GM18508 (cell line): ENCODE results near the gene SUGCT.

ENCODE experiments used
- ATAC-seq: cut with Tn5 transposase; IDR thresholded peaks from one replicate; pipeline ENCODE4 v1.9.1; 2021; ENCODE audit warnings: moderate number of reproducible peaks; ENCODE audit not compliant: insufficient read depth, unreplicated experiment

The SUGCT gene

DNA sequence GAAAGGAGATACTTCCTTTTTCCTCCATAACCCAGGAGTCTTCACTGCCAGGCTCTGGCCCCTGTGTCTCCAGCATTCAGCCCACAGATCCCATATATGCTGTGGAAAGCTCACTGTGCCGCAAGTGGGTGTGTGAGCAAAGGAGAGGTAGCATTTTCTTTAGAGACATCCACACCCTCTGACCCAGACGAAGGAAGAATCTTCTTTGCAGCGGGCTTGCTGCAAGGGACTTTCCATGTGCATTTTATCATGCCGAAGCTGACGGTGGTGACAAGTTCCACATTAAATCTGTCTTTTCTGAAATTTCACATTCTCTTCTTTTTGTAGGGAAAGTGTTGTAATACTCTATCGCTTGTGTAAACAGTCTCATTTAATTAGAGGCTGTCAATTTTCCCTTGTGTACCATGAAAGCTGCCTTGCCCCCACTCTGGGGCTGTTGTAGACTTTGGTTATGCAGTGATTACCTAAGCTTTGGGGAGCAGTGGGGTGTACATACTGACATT lies 409.5 kb downstream of the SUGCT start:
- ATAC-seq = no peak

DNA sequence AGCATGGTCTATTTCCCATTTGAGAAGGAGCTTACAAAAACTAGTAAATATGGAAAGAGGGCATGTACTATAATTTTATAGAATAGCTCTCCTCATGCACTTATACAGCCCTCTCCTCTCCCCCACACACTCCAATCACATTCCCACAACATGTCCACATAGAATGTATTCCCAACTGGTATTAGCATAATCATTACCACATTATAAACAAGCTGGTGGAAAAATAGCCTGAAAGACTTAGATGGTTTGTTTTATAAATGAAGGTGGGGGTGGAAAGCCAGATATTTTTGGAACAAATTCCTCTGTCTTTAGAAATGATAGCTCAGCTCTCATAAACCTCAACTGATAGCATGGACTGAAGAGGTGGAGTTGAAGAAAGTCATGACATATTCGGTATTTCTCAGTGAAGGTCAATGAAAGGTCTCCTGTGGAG lies 410.1 kb downstream of the SUGCT start:
- no peak for ATAC-seq

DNA sequence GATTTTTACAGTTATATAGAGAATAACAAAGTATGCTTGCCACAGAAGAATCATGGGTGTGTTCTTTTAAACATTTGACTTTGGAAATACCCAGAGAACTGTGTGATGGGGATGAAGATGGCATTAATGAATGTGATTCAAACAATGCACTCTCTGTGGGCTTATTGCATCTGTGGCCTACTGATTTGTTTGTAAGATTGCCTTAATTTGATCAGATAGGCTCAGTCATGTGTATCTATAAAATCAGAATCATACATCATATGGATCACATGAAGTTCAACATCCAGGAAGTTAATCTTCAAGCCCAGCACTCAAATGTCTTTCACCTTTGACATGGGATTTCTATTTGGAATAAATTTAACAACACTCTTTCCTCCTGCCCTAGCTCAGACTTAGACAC lies 410.9 kb downstream of the SUGCT start:
- no peak for ATAC-seq

DNA sequence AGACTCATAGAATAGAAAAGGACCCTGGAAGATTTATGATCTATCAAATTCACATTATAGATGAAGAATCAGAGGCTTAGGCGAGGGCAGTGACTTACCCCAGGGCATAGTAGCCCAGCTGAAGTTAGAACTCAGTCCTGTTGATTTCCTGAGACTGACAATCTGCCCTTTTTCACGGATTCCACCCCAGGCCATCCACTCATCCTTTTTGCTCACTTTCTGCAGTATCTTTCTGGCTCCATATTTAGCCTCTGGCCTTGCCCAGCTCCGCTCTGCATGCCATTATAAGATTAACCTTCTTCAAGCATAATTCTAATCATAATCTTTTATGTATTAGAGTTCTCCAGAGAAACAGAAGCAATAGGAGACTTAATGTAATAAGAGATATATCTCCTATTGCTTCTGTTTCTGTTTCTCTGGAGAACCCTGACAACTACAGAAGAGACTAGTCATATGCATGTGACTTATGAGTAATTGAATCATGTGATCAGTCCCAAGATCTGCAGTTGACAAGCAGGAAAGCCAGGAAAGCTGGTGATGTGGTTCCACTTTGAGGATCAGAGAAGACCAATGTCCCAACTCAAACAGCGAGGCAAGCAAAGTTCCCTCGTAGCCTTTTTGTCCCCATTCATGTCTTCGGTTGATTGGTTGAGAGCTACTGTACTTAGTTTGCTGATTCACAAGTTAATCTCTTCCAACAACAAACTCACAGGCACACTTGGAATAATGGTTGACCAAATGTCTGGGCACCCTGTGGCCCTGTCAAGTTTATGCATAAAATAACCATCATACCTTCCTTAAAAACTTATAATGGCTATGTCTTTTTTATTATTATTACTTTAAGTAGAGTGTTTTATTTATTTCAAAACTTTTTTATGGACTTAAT lies 412.1 kb downstream of the SUGCT start:
- no peak for ATAC-seq

DNA sequence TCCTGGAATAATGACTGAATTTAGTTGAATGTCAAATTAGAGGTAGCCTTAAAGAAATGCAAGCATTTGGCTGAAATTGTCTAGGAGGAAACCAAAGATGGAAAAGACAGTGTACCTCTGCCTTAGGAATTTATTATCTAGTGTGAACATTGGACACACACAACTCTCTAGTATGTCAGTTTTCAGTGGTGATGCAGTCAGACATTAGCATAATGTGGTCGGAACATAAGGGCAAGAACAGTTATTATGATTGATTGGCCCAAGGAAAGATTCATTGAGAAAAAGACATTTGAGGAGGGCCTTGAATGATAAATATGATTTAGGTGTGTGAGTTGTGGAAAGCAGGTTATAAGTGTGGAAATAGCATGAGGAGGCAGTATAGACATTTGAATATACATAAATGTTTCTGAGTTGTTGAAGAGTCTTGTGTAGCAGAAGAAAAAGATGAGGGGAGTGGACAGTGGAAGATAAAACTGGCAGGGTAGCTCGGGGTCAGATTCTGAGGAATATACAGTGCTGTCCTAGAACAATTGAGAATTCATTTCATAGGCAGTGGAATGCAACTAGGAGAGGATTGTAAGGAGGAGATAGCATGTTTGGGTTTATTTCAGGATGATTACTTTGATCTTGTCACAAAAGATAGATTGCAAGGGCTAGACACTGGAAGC lies 414.7 kb downstream of the SUGCT start:
- ATAC-seq = no peak

DNA sequence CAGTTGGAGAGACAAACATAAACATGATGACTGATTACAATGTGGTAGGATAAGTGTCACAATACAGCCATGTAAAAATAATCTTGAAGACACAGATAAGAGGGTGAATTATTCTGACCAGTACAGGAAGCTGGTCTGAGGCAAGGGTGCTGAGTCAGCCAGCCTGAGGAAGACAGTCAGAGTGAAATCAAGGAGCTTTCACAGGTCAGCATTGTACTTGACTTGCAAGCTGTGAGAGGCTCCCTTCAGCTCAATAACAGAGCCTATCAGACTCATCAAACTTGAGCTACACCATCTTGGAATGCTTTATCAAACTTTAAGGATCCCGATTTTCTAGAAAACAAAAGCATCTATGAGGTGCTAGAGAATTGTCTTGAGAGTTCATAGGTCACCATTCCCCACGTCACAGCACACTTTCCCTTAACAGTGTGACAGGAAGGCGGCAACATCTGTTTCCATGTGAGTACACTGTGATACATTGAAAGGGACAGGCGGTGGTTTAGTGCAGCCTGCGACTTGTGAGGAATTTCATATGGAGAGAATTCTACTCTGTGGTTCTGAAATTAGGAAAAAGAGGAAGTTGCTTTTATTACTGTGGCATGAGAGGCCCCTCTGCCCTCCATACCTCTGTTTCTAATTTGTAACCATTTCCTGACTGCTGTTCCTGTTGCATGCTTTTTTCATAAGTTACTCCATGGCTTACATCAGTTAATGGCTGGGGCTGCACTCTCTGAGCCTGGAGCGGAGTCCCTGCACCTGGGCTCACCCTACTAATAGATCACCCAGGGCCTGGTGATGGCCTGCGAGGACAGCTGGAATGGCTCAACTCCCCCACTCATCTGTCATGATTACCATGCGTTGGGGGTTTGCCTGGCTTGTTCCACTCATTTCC lies 417.1 kb downstream of the SUGCT start:
- peak; percentile 86 for ATAC-seq

DNA sequence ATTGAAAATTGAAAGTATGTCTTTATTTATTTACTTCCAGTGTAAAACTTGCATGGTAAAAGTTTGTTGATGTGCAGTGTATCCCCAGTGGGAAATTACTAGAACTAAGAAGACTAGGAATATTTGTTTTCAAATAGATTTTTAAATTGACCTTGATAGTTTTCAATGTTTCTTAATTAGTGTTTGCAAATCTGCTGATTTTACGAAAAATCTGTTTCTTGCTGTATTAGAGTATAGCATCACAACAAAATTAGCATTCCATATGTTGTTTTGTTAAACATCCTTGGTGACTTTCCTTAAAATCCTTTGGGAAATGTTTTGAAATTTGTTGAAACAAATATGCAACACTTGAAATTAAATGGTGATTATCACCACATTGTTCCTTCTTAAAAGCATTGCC lies 425.9 kb downstream of the SUGCT start:
- ATAC-seq = no peak

DNA sequence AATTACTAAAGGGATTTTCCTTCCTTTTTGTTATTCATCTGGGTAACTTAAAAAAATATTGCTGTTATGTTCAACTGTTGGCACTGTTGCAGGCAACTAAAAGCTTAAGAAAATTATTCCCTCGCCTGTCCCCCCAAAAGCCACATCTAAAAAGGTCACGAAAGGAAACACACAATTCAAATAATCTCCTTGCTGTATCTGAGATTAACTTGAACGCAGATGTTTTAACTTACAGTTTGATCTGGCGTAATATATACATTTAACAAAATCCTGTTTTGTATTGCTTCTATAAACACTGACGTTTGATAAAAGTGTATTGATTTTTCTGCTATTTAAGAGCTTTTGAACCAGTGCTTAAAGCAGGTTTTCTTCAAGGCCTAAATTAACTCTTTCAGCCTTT lies 432.1 kb downstream of the SUGCT start:
- no peak for ATAC-seq

DNA sequence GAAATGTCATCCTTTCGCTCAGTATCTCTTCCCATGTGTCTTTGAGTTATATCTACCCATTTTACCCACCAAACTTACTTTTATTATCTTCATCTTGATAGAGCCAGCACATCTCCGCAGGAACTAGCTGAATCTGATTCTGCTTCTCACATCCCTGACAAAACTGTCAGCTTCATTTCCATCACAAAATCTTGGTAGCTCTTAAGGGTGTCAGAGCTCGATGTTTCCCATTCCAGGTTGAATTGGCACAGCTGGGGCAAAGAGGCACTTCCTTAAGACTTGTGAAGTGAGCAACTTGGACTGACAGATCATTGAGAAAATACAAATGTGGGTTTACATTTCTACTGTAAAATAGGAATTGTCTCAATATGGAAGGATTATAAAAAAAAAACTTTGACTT lies 434.5 kb downstream of the SUGCT start:
- ATAC-seq = no peak

DNA sequence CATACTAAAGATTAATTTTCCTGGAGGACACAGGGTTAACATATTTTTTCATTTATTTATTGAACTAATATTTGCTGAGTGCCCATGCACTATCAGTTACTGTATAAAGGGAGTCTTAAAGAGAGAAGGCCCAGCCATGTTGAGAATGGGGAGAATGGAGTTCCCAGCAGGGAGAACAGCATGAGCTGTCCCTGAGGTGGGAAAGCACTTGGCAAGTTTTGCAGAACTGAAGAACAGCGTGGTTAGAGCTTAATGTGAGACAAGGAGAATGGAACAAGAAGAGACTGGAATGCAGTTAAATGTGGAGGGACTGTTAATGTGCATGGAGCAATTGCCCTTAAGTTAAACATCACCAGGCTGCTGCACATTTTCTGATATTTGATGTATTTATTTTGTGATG lies 435.4 kb downstream of the SUGCT start:
- ATAC-seq = no peak

DNA sequence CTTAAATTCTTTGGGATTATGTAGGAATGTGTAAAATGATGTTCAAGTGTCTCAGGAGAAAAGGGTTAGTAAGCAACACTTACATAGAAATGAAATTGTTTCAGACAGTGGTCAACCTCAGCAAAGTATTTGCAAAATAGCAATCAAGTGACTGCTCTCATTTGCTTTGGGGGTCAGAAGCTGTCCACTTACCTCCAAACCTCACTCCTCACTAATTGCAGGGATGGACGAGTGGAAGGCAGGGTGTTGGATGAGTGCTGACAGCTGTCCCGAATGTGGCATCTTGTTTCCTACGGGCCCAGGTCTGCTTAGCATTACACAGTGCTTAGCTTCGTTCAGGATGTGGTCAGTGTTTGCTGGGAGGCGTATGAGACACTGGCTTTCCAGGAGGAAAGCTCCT lies 437.0 kb downstream of the SUGCT start:
- ATAC-seq = no peak

DNA sequence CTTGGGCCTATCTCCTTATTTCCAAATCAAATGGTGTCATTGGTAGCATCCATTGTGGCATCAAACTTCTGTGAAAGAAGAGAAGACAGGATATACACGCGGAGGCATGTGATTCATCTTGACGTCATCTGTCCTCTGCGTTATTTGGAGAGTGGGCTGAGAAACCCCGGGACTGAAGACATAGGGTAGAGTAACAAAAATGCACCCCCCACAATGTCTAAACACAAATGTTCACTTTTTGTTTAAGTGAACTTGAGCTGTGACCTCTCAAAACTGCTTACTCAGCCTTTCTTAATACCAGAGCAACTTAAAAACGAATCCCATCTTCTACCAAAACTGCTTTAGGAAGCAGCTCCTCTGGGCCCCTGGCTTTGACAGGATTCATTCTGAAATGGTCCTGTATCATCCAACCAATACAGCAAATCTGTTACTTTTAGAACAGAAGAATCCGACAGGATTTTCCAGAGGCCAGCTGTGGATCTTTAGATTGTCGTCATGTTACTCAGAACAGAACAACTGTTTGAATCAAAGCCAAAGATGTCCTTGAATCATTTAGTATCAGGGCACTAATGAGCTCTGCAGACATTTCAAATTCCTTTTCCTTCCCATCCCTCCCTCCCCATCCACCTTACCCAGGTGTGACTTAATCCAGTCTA lies 438.1 kb downstream of the SUGCT start:
- no peak for ATAC-seq

DNA sequence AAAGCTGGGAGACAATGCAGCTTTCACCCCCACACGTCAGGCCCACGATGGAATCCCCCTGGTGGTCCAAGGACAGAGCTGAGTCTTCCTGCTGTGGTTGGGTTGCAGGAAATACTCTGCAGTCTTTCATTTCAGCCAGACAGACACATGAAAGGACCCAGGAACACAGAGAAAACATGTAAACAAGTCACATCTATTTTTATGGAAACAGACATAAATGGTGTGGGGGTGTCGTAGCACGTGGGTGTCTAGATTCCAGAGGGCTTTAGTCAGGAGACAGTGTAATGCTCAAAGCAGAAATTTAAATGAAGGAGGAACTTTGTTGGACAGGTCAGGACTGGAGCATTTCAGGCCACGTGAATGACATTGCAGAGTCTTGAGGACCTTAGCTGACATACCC lies 444.6 kb downstream of the SUGCT start:
- no peak for ATAC-seq

DNA sequence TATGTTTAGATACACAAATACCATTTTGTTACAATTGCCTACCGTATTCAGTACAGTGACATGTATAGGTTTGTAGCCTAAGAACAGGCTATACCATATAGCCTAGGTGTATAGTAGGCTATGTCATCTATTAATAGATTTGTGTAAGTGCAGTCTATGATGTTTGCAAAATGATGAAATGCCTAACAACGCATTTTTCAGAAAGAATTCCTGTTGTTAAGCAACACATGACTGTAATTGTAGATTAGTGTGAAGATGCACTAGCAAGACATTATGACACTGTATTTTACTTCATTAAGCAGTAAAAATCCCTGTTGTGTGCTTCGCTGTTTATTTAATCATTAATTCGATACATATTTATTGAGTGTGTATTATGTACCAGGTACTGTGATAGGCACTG lies 446.0 kb downstream of the SUGCT start:
- no peak for ATAC-seq

DNA sequence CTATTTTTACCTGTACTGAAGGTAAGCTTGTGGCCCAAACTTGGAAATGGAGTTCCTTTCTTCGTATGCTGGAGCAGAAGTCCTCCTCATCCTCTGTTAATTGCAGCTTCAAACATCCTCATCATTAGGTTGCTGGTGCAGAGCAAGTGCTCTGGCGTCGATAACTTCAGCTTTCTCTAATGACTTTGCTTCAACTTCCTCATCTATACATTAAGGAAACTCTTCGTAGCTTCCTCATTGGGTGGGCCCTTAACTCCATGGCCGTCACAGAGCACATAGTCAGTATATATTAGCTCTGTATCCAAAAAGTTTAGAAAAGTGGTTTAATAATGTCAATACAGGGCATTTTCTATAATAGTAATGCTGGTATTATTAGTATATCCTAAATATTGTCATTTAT lies 447.7 kb downstream of the SUGCT start:
- ATAC-seq = no peak

DNA sequence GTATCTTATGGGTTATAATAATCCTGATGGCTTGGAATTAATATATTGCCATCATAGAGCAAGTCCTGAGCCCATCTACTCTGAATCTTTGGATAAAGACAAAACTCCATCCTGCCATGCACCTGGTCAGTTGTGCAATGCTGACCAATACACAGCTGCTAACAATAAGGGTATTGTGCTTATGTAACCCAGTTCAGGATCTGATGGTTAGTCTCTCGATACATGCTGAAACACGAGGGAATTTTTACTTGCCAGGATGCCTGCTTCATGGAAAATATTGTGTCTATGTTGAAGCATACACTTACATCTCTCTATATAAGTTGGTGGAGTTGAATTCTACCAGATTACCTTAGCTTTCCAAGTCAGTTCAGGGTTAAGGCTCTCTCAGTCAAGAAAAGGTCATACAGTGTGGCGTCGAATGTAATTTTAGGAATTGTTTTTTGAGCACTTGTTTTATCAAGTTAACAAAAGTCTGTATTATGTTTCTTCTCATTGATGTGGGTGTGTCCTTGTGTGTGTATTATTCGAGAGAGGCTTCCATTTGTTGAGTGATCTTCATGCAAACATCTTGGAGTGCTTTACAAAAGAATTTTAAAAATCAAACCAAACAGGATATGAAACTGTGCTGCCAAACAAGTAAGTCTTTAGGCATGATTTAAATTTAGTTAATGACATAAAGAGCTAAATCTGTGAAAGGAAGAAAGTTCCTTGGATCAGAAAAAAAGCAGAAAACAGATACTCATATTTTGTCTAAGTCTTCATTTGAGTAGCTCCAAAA lies 449.1 kb downstream of the SUGCT start:
- ATAC-seq = no peak

DNA sequence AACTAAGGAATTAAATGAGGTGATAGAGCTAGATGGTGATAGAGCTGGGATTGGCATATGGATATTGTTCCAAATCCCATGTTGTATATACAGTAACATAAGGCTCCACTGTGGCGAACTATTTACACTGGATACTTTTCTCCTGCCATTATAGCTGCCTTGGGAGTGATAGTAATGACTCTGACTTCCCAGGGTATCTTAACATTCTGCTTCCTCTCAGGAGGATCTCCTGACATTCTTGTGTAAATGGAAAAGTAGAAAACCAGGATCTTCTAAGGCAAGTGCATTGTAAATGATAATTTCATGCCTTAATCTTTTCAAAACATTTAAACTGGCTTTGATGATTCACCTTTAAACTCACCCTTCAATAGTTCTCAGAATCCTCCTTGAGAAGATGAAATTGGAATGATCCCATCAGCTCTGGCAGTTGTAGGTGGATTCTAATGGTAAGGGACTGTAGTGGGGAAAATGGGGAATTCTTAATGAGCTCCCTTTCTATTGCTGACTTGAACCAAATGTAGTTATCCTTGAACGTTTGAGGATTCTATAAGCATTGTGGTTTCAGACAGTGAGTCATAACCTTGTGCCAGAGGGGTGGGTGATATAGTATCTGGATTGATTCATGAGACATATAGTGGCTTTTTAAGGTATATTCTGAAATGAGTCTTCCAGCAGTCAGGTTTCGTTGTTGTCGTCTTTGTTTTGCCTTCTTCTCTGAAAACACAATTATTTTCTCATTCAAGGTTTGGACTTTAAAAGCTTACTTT lies 450.0 kb downstream of the SUGCT start:
- ATAC-seq = no peak

DNA sequence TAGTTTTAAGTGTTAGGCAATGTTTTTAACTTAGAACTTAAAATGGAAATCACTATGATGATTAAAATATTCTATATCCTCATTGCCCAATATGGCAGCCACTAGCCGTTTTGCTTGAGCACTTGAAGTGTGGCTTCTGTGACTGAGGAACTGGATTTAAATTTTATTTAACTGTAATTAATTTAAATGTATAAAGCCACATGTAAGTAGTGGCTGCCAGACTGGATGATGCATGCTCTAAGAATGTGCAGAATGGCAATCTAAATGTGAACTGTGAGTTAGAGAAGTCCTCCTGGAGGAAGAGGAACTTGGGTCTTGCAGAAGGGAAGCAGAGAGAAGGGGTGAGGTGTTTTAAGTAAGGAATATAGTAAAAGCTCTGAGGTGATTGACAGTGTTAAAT lies 451.4 kb downstream of the SUGCT start:
- no peak for ATAC-seq

DNA sequence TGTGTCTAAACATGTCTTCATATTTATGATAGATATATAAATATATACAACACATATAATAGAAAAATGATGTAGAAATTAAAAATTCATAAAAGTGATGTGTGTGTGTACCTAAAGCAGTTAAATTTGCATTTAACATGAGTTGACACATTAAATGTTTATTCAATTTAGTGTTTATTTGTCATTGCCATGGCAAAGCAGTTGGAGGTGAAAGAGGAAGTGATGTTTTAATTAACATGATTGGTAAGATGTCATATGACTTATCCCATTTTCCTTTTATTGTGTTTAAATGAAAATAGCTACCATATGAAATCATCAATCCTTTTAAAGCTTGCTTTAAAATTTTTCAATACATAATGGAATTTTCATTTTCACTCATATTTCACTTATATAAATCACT lies 452.6 kb downstream of the SUGCT start:
- no peak for ATAC-seq
